GM12892 (cell line): ENCODE results near the gene SLIT3.

Experiments used
- POLR2A ChIP-seq: IDR thresholded peaks from 2 replicates; pipeline ENCODE4 v1.6.1; 2011; ENCODE audit warnings: low read depth, low read length, control low read depth
- POLR2AphosphoS5 ChIP-seq: IDR thresholded peaks from 2 replicates; pipeline ENCODE4 v1.6.1; 2011; ENCODE audit warnings: low read depth, low read length, control low read depth

- no peak for TF ChIP-seq POLR2AphosphoS5
- TF ChIP-seq POLR2A, result no peak
Observed at GRCh38 chr5:169182797-169183196, 118.1 kb downstream of the SLIT3 start.
